Osteoblast (primary cell): ENCODE data around the gene CGRRF1. TPM values are rescaled to one million over a fixed set of nuclear protein-coding genes. Genes with fewer than 3 reads are reported as not detected.

Experiments used
- DNase-seq: peaks from one replicate; pipeline ENCODE4 v3.0.0; 2011; ENCODE audit warnings: low spot score, mixed read lengths; ENCODE audit not compliant: insufficient read length; ENCODE audit errors: missing footprints
- H2AFZ ChIP-seq: 2 replicates; pipeline ENCODE4 v1.6.0; 2011; ENCODE audit warnings: mild to moderate bottlenecking, low read length
- H3K27ac ChIP-seq: 2 replicates; pipeline ENCODE4 v1.5.1; 2011; ENCODE audit warnings: mild to moderate bottlenecking, low read depth, low read length, moderate library complexity
- H3K27me3 ChIP-seq: 2 replicates; pipeline ENCODE4 v1.6.0; 2012; ENCODE audit warnings: mild to moderate bottlenecking, control low read depth, inconsistent platforms, low read length, moderate library complexity; ENCODE audit not compliant: insufficient read depth
- H3K36me3 ChIP-seq: 2 replicates; pipeline ENCODE4 v1.5.1; 2011; ENCODE audit warnings: mild to moderate bottlenecking, low read length, control low read depth, moderate library complexity; ENCODE audit not compliant: insufficient read depth
- H3K4me1 ChIP-seq: 2 replicates; pipeline ENCODE4 v1.5.1; 2011; ENCODE audit warnings: mild to moderate bottlenecking, low read length, control low read depth, moderate library complexity; ENCODE audit not compliant: insufficient read depth
- H3K4me2 ChIP-seq: 2 replicates; pipeline ENCODE4 v1.6.0; 2011; ENCODE audit warnings: mild to moderate bottlenecking, low read length; ENCODE audit not compliant: insufficient read depth
- H3K4me3 ChIP-seq: fragments of 200-600 bp; sonication (generic); 3 replicates; pipeline ENCODE4 v1.5.1; 2012; ENCODE audit warnings: mild to moderate bottlenecking, low read length, inconsistent platforms; ENCODE audit not compliant: insufficient read depth
- H3K79me2 ChIP-seq: 2 replicates; pipeline ENCODE4 v1.6.0; 2012; ENCODE audit warnings: mild to moderate bottlenecking, low read length, control low read depth, inconsistent platforms; ENCODE audit not compliant: insufficient read depth
- H3K9me3 ChIP-seq: 2 replicates; pipeline ENCODE4 v1.5.1; 2011; ENCODE audit warnings: low read depth, low read length, control low read depth
- H4K20me1 ChIP-seq: 2 replicates; pipeline ENCODE4 v1.6.0; 2012; ENCODE audit warnings: mild to moderate bottlenecking, low read length, control low read depth; ENCODE audit not compliant: insufficient read depth
- total RNA-seq: library from RNA; depleted of rRNA; stranded (reverse); fragments of >200 nt; gene quantifications from 2 replicates; pipeline ENCODE4 v1.2.3, GENCODE V29; 2012
- TF ChIP-seq, protein P1 (sequence below): IDR thresholded peaks from 2 replicates; pipeline ENCODE4 v1.5.1; 2011; ENCODE audit warnings: mild to moderate bottlenecking, low read depth, low read length, moderate library complexity; ENCODE audit errors: extremely low read depth

Gene CGRRF1
- total RNA-seq, 1 donor: 17.4 TPM

DNA sequence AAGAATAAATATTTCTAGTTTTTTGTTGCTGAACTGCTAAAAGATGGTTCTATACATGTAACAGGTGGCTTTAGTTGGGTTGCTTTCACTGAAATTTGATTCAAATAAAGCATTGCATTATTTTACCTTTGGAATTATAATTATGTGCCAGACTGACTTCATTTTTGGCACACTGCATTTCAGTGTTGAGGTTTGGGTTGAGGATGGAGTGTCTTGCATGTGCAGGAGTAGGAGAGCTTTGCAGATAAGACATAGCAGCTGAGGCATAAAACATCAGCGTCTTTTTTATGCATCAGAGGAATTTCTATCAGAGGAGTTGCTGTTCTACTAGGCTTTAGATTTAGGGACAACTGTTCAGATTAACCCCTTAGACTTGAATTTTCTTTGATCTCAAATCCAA is 74.4 kb downstream of the CGRRF1 start:
- TF ChIP-seq, protein P1, sequence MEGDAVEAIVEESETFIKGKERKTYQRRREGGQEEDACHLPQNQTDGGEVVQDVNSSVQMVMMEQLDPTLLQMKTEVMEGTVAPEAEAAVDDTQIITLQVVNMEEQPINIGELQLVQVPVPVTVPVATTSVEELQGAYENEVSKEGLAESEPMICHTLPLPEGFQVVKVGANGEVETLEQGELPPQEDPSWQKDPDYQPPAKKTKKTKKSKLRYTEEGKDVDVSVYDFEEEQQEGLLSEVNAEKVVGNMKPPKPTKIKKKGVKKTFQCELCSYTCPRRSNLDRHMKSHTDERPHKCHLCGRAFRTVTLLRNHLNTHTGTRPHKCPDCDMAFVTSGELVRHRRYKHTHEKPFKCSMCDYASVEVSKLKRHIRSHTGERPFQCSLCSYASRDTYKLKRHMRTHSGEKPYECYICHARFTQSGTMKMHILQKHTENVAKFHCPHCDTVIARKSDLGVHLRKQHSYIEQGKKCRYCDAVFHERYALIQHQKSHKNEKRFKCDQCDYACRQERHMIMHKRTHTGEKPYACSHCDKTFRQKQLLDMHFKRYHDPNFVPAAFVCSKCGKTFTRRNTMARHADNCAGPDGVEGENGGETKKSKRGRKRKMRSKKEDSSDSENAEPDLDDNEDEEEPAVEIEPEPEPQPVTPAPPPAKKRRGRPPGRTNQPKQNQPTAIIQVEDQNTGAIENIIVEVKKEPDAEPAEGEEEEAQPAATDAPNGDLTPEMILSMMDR: no peak
- H3K9me3 ChIP-seq: no peaks in the 10 kb centered on the region
- H3K27me3 ChIP-seq: no peaks in the 10 kb centered on the region
- H3K4me1 ChIP-seq: peaks cover 4% of the 10 kb centered on the region
- no peak overlapping the region for H3K4me2 ChIP-seq
- H3K79me2 ChIP-seq: peaks cover 87% of the 10 kb centered on the region
- H3K4me3 ChIP-seq: no peak overlapping the region
- no peak overlapping the region for H2AFZ ChIP-seq
- H4K20me1 ChIP-seq: peaks cover 15% of the 10 kb centered on the region
- no peak overlapping the region for H3K27ac ChIP-seq
- no peak for DNase-seq
- H3K36me3 ChIP-seq: peaks cover 4% of the 10 kb centered on the region

DNA sequence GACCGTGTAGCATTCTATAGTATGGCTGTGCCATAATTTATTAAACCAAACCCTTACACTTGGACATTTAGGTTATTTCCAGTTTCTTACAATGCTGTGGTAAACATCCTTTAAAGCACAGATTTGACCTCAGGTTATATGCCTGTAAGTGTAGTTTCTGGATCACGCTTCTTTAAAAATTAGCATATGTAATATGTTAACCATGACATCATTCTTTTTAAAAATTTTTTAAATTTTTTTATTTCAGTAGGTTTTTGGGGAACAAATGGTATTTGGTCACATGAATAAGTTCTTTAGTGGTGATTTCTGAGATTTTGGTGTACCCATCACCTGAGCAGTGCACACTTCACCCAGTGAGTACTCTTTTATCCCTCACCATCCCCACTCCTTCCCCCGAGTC is 75.5 kb downstream of the CGRRF1 start:
- Histone ChIP-seq H2AFZ (no peak overlapping the region), H3K4me3 (no peak overlapping the region), H3K4me2 (no peak overlapping the region), H3K4me1 (peaks cover 15% of the 10 kb centered on the region), H3K9me3 (no peaks in the 10 kb centered on the region), H3K27me3 (no peaks in the 10 kb centered on the region), H3K79me2 (peaks cover 87% of the 10 kb centered on the region), H4K20me1 (peaks cover 22% of the 10 kb centered on the region), H3K36me3 (peaks cover 4% of the 10 kb centered on the region), H3K27ac (no peak overlapping the region)
- DNase-seq: no peak
- TF ChIP-seq, protein P1: no peak

Other genes starting within 250 kb of the CGRRF1 start
- gene CDKN3, start 112.9 kb upstream of the CGRRF1 start, total RNA-seq: 7.6 and 8.5 TPM in 2 replicates
- 153 and 220 TPM in 2 replicates for gene CNIH1, start 68.5 kb upstream of the CGRRF1 start, total RNA-seq
- 77.2 and 98.8 TPM in 2 replicates for gene GMFB, start 20.9 kb upstream of the CGRRF1 start, total RNA-seq
- 26.1 and 28.3 TPM in 2 replicates for gene SAMD4A, start 57.2 kb downstream of the CGRRF1 start, total RNA-seq